Measurements from ENCODE around the gene TAF7. TPM values are rescaled to one million over a fixed set of nuclear protein-coding genes. Genes with fewer than 3 reads are reported as not detected.
"Not testable (repeated sequence)": the region's sequence is repeated elsewhere in the genome, so short reads cannot be mapped to it uniquely, and the experiment has no call there.

TAF7 gene
- total and polyA plus RNA-seq, 9 donors = 65.9 to 108 (median 82.9) TPM

GRCh38 chr5:141316963-141317362 is 3.6 kb downstream of the TAF7 start:
- no CpG with 5 or more reads among the region's 4 CpGs for WGBS (ENCODE audit: insufficient coverage)
- H3K27ac ChIP-seq (ENCODE audit: low read length); DNase-seq; H3K27me3 ChIP-seq (ENCODE audit: control insufficient read depth, insufficient read depth, low read length); H3K4me3 ChIP-seq (ENCODE audit: low read length); H3K4me1 ChIP-seq (ENCODE audit: control insufficient read depth, insufficient read depth, low read length): not testable (repeated sequence)
- Histone ChIP-seq H3K36me3 (ENCODE audit: control insufficient read depth, insufficient read depth, low read length) (peaks cover 17% of the 10 kb centered on the region), H3K9me3 (replicated peaks; ENCODE audit: control insufficient read depth, low read depth, low read length) (peaks cover 67% of the 10 kb centered on the region)

GRCh38 chr5:141313711-141314110 is 6.9 kb downstream of the TAF7 start:
- no peak for DNase-seq
- Histone ChIP-seq H3K27ac (ENCODE audit: low read length) (no peak overlapping the region), H3K36me3 (ENCODE audit: control insufficient read depth, insufficient read depth, low read length) (peaks cover 6% of the 10 kb centered on the region), H3K27me3 (ENCODE audit: control insufficient read depth, insufficient read depth, low read length) (no peaks in the 10 kb centered on the region), H3K9me3 (replicated peaks; ENCODE audit: control insufficient read depth, low read depth, low read length) (peaks cover 66% of the 10 kb centered on the region), H3K4me3 (ENCODE audit: low read length) (no peak overlapping the region), H3K4me1 (ENCODE audit: control insufficient read depth, insufficient read depth, low read length) (no peaks in the 10 kb centered on the region)

- H3K36me3 ChIP-seq (ENCODE audit: control insufficient read depth, insufficient read depth, low read length) = no peaks in the 10 kb centered on the region
- H3K4me1 ChIP-seq (ENCODE audit: control insufficient read depth, insufficient read depth, low read length) = no peaks in the 10 kb centered on the region
- H3K27ac ChIP-seq (ENCODE audit: low read length) = no peak overlapping the region
- H3K4me3 ChIP-seq (ENCODE audit: low read length) = no peak overlapping the region
- no peaks in the 10 kb centered on the region for H3K27me3 ChIP-seq (ENCODE audit: control insufficient read depth, insufficient read depth, low read length)
- WGBS (ENCODE audit: insufficient coverage) = no CpG with 5 or more reads among the region's 1 CpG
- peaks cover 69% of the 10 kb centered on the region for H3K9me3 ChIP-seq (replicated peaks; ENCODE audit: control insufficient read depth, low read depth, low read length)
- no peak for DNase-seq
Observed at GRCh38 chr5:141306630-141307029, 14.0 kb downstream of the TAF7 start.

- no peak within 1 kb of the TSS for H3K27ac ChIP-seq (ENCODE audit: low read length)
- DNase-seq = no peak
- 32% methylated on average over 30 of the region's 36 CpGs for WGBS (ENCODE audit: insufficient coverage)
- no peaks in the 10 kb centered on the region for H3K36me3 ChIP-seq (ENCODE audit: control insufficient read depth, insufficient read depth, low read length)
- H3K9me3 ChIP-seq (replicated peaks; ENCODE audit: control insufficient read depth, low read depth, low read length) = peaks cover 78% of the 10 kb centered on the region
- H3K4me3 ChIP-seq (ENCODE audit: low read length) = no peak within 1 kb of the TSS
- no peaks in the 10 kb centered on the region for H3K4me1 ChIP-seq (ENCODE audit: control insufficient read depth, insufficient read depth, low read length)
- no peaks in the 10 kb centered on the region for H3K27me3 ChIP-seq (ENCODE audit: control insufficient read depth, insufficient read depth, low read length)
Observed at GRCh38 chr5:141303756-141304155, 16.8 kb downstream of the TAF7 start, which contains the start of gene SLC25A2. Gene SLC25A2, minus strand, starts transcription at chr5:141304049. Its CDS starts 184 bp downstream, at chr5:141303865.

GRCh38 chr5:141298376-141298775 is 22.2 kb downstream of the TAF7 start:
- peaks cover 82% of the 10 kb centered on the region for H3K9me3 ChIP-seq (replicated peaks; ENCODE audit: control insufficient read depth, low read depth, low read length)
- no peaks in the 10 kb centered on the region for H3K36me3 ChIP-seq (ENCODE audit: control insufficient read depth, insufficient read depth, low read length)
- no peaks in the 10 kb centered on the region for H3K4me1 ChIP-seq (ENCODE audit: control insufficient read depth, insufficient read depth, low read length)
- DNase-seq = no peak
- 96% methylated on average over 4 of the region's 4 CpGs for WGBS (ENCODE audit: insufficient coverage)
- no peak overlapping the region for H3K27ac ChIP-seq (ENCODE audit: low read length)
- no peaks in the 10 kb centered on the region for H3K27me3 ChIP-seq (ENCODE audit: control insufficient read depth, insufficient read depth, low read length)
- no peak overlapping the region for H3K4me3 ChIP-seq (ENCODE audit: low read length)

GRCh38 chr5:141272906-141273305 is 47.7 kb downstream of the TAF7 start:
- DNase-seq = no peak
- Histone ChIP-seq H3K9me3 (replicated peaks; ENCODE audit: control insufficient read depth, low read depth, low read length) (peaks cover 72% of the 10 kb centered on the region), H3K4me1 (ENCODE audit: control insufficient read depth, insufficient read depth, low read length) (no peaks in the 10 kb centered on the region), H3K4me3 (ENCODE audit: low read length) (no peak overlapping the region), H3K36me3 (ENCODE audit: control insufficient read depth, insufficient read depth, low read length) (no peaks in the 10 kb centered on the region), H3K27ac (ENCODE audit: low read length) (no peak overlapping the region), H3K27me3 (ENCODE audit: control insufficient read depth, insufficient read depth, low read length) (no peaks in the 10 kb centered on the region)
- WGBS (ENCODE audit: insufficient coverage) = 72% methylated on average over 2 of the region's 3 CpGs

- Histone ChIP-seq H3K4me1 (ENCODE audit: control insufficient read depth, insufficient read depth, low read length) (no peaks in the 10 kb centered on the region), H3K36me3 (ENCODE audit: control insufficient read depth, insufficient read depth, low read length) (no peaks in the 10 kb centered on the region), H3K4me3 (ENCODE audit: low read length) (no peak overlapping the region), H3K27ac (ENCODE audit: low read length) (no peak overlapping the region), H3K9me3 (replicated peaks; ENCODE audit: control insufficient read depth, low read depth, low read length) (peaks cover 82% of the 10 kb centered on the region), H3K27me3 (ENCODE audit: control insufficient read depth, insufficient read depth, low read length) (no peaks in the 10 kb centered on the region)
- WGBS (ENCODE audit: insufficient coverage) = no CpG with 5 or more reads among the region's 4 CpGs
- no peak for DNase-seq
Observed at GRCh38 chr5:141269195-141269594, 51.4 kb downstream of the TAF7 start.

Other genes with a start within 250 kb of the TAF7 start
Only the 30 nearest of the 38 such genes appear.
- 2.1 TPM for gene PCDHB7, start 148.1 kb downstream of the TAF7 start, total RNA-seq
- 1 to 10 TPM; 2.5 to 3.2 (median 2.8) TPM for gene PCDHB7, start 148.1 kb downstream of the TAF7 start, polyA plus RNA-seq (ENCODE audit: insufficient read depth in 1 of 8, insufficient read length in 8 of 8, low replicate concordance in 1 of 8)
- gene PCDHB8, start 143.0 kb downstream of the TAF7 start, total RNA-seq = 0.80 TPM
- 1 to 10 TPM in 6 of 8 donors, under 1 TPM in 2; 0.74 to 2.8 (median 1.8) TPM for gene PCDHB8, start 143.0 kb downstream of the TAF7 start, polyA plus RNA-seq (ENCODE audit: insufficient read depth in 1 of 8, insufficient read length in 8 of 8, low replicate concordance in 1 of 8)
- 2.1 TPM for gene PCDHB16, start 138.4 kb downstream of the TAF7 start, total RNA-seq
- gene PCDHB16, start 138.4 kb downstream of the TAF7 start, polyA plus RNA-seq (ENCODE audit: insufficient read depth in 1 of 8, insufficient read length in 8 of 8, low replicate concordance in 1 of 8) = 1 to 10 TPM; 2.9 to 6.5 (median 4.7) TPM
- gene PCDHB9, start 133.6 kb downstream of the TAF7 start, total RNA-seq = 1.3 TPM
- 1 to 10 TPM; 1.7 to 3.6 (median 2.7) TPM for gene PCDHB9, start 133.6 kb downstream of the TAF7 start, polyA plus RNA-seq (ENCODE audit: insufficient read depth in 1 of 8, insufficient read length in 8 of 8, low replicate concordance in 1 of 8)
- 2.1 TPM for gene PCDHB10, start 128.4 kb downstream of the TAF7 start, total RNA-seq
- gene PCDHB10, start 128.4 kb downstream of the TAF7 start, polyA plus RNA-seq (ENCODE audit: insufficient read depth in 1 of 8, insufficient read length in 8 of 8, low replicate concordance in 1 of 8) = 1 to 10 TPM; 4.1 to 5.1 (median 4.7) TPM
- gene PCDHB11, start 121.2 kb downstream of the TAF7 start, total RNA-seq = 4.3 TPM
- gene PCDHB11, start 121.2 kb downstream of the TAF7 start, polyA plus RNA-seq (ENCODE audit: insufficient read depth in 1 of 8, insufficient read length in 8 of 8, low replicate concordance in 1 of 8) = 1 to 10 TPM; 1.9 to 4.1 (median 2.5) TPM
- 2.4 TPM for gene PCDHB12, start 112.1 kb downstream of the TAF7 start, total RNA-seq
- gene PCDHB12, start 112.1 kb downstream of the TAF7 start, polyA plus RNA-seq (ENCODE audit: insufficient read depth in 1 of 8, insufficient read length in 8 of 8, low replicate concordance in 1 of 8) = 1 to 10 TPM; 2.1 to 3.5 (median 2.6) TPM
- 1.9 TPM for gene PCDHB13, start 106.9 kb downstream of the TAF7 start, total RNA-seq
- gene PCDHB13, start 106.9 kb downstream of the TAF7 start, polyA plus RNA-seq (ENCODE audit: insufficient read depth in 1 of 8, insufficient read length in 8 of 8, low replicate concordance in 1 of 8) = 1 to 10 TPM; 1.6 to 4.5 (median 2.8) TPM
- 4.8 TPM for gene PCDHB14, start 97.4 kb downstream of the TAF7 start, total RNA-seq
- gene PCDHB14, start 97.4 kb downstream of the TAF7 start, polyA plus RNA-seq (ENCODE audit: insufficient read depth in 1 of 8, insufficient read length in 8 of 8, low replicate concordance in 1 of 8) = 1 to 10 TPM; 5.6 to 9.0 (median 6.7) TPM
- 4.3 TPM for gene PCDHB15, start 75.4 kb downstream of the TAF7 start, total RNA-seq
- gene PCDHB15, start 75.4 kb downstream of the TAF7 start, polyA plus RNA-seq (ENCODE audit: insufficient read depth in 1 of 8, insufficient read length in 8 of 8, low replicate concordance in 1 of 8) = 1 to 10 TPM; 5.3 to 8.6 (median 7.1) TPM
- 0.22 TPM for gene SLC25A2, start 16.7 kb downstream of the TAF7 start, total RNA-seq
- gene SLC25A2, start 16.7 kb downstream of the TAF7 start, polyA plus RNA-seq (ENCODE audit: insufficient read depth in 1 of 8, insufficient read length in 8 of 8, low replicate concordance in 1 of 8) = under 1 TPM in 1 of 8 donors, not detected in 7; 0.08 TPM
- gene PCDHGA1, start 9.7 kb upstream of the TAF7 start, total RNA-seq = 0.44 TPM
- gene PCDHGA1, start 9.7 kb upstream of the TAF7 start, polyA plus RNA-seq (ENCODE audit: insufficient read depth in 1 of 8, insufficient read length in 8 of 8, low replicate concordance in 1 of 8) = under 1 TPM; 0.49 to 0.86 (median 0.64) TPM
- gene PCDHGA2, start 18.0 kb upstream of the TAF7 start, total RNA-seq = 1.6 TPM
- 1 to 10 TPM; 1.6 to 2.8 (median 2.1) TPM for gene PCDHGA2, start 18.0 kb upstream of the TAF7 start, polyA plus RNA-seq (ENCODE audit: insufficient read depth in 1 of 8, insufficient read length in 8 of 8, low replicate concordance in 1 of 8)
- 1.2 TPM for gene PCDHGA3, start 23.0 kb upstream of the TAF7 start, total RNA-seq
- gene PCDHGA3, start 23.0 kb upstream of the TAF7 start, polyA plus RNA-seq (ENCODE audit: insufficient read depth in 1 of 8, insufficient read length in 8 of 8, low replicate concordance in 1 of 8) = 1 to 10 TPM in 4 of 8 donors, under 1 TPM in 4; 0.94 to 2.0 (median 1.0) TPM
- 1.3 TPM for gene PCDHGB1, start 29.3 kb upstream of the TAF7 start, total RNA-seq
- gene PCDHGB1, start 29.3 kb upstream of the TAF7 start, polyA plus RNA-seq (ENCODE audit: insufficient read depth in 1 of 8, insufficient read length in 8 of 8, low replicate concordance in 1 of 8) = under 1 TPM; 0.43 to 0.90 (median 0.63) TPM
- 1.8 TPM for gene PCDHGA4, start 34.2 kb upstream of the TAF7 start, total RNA-seq
- gene PCDHGA4, start 34.2 kb upstream of the TAF7 start, polyA plus RNA-seq (ENCODE audit: insufficient read depth in 1 of 8, insufficient read length in 8 of 8, low replicate concordance in 1 of 8) = 1 to 10 TPM in 7 of 8 donors, under 1 TPM in 1; 0.71 to 2.2 (median 1.3) TPM
- 1.5 TPM for gene PCDHGB2, start 39.2 kb upstream of the TAF7 start, total RNA-seq
- 1 to 10 TPM; 1.5 to 2.8 (median 1.9) TPM for gene PCDHGB2, start 39.2 kb upstream of the TAF7 start, polyA plus RNA-seq (ENCODE audit: insufficient read depth in 1 of 8, insufficient read length in 8 of 8, low replicate concordance in 1 of 8)
- gene PCDHGA5, start 43.4 kb upstream of the TAF7 start, total RNA-seq = 2.3 TPM
- 1 to 10 TPM; 1.6 to 3.8 (median 2.3) TPM for gene PCDHGA5, start 43.4 kb upstream of the TAF7 start, polyA plus RNA-seq (ENCODE audit: insufficient read depth in 1 of 8, insufficient read length in 8 of 8, low replicate concordance in 1 of 8)
- 1.7 TPM for gene PCDHGB3, start 49.5 kb upstream of the TAF7 start, total RNA-seq
- 1 to 10 TPM in 7 of 8 donors, under 1 TPM in 1; 0.70 to 2.0 (median 1.2) TPM for gene PCDHGB3, start 49.5 kb upstream of the TAF7 start, polyA plus RNA-seq (ENCODE audit: insufficient read depth in 1 of 8, insufficient read length in 8 of 8, low replicate concordance in 1 of 8)
- 3.5 TPM for gene PCDHGA6, start 53.1 kb upstream of the TAF7 start, total RNA-seq
- 1 to 10 TPM; 2.2 to 4.4 (median 3.0) TPM for gene PCDHGA6, start 53.1 kb upstream of the TAF7 start, polyA plus RNA-seq (ENCODE audit: insufficient read depth in 1 of 8, insufficient read length in 8 of 8, low replicate concordance in 1 of 8)
- 2.3 TPM for gene PCDHGA7, start 62.0 kb upstream of the TAF7 start, total RNA-seq
- gene PCDHGA7, start 62.0 kb upstream of the TAF7 start, polyA plus RNA-seq (ENCODE audit: insufficient read depth in 1 of 8, insufficient read length in 8 of 8, low replicate concordance in 1 of 8) = 1 to 10 TPM; 1.2 to 2.4 (median 1.5) TPM
- 4.2 TPM for gene PCDHGB4, start 66.9 kb upstream of the TAF7 start, total RNA-seq
- 1 to 10 TPM; 1.7 to 3.6 (median 2.5) TPM for gene PCDHGB4, start 66.9 kb upstream of the TAF7 start, polyA plus RNA-seq (ENCODE audit: insufficient read depth in 1 of 8, insufficient read length in 8 of 8, low replicate concordance in 1 of 8)
- 1.6 TPM for gene PCDHGA8, start 71.8 kb upstream of the TAF7 start, total RNA-seq
- gene PCDHGA8, start 71.8 kb upstream of the TAF7 start, polyA plus RNA-seq (ENCODE audit: insufficient read depth in 1 of 8, insufficient read length in 8 of 8, low replicate concordance in 1 of 8) = under 1 TPM; 0.31 to 0.95 (median 0.61) TPM
- gene PCDHGB5, start 77.2 kb upstream of the TAF7 start, total RNA-seq = 4.3 TPM
- gene PCDHGB5, start 77.2 kb upstream of the TAF7 start, polyA plus RNA-seq (ENCODE audit: insufficient read depth in 1 of 8, insufficient read length in 8 of 8, low replicate concordance in 1 of 8) = 1 to 10 TPM; 3.0 to 6.3 (median 4.5) TPM
- gene PCDHGA9, start 82.0 kb upstream of the TAF7 start, total RNA-seq = 3.8 TPM
- gene PCDHGA9, start 82.0 kb upstream of the TAF7 start, polyA plus RNA-seq (ENCODE audit: insufficient read depth in 1 of 8, insufficient read length in 8 of 8, low replicate concordance in 1 of 8) = 1 to 10 TPM; 3.0 to 4.7 (median 4.0) TPM
- gene PCDHGB6, start 87.2 kb upstream of the TAF7 start, total RNA-seq = 3.0 TPM
- 1 to 10 TPM; 2.8 to 6.0 (median 4.3) TPM for gene PCDHGB6, start 87.2 kb upstream of the TAF7 start, polyA plus RNA-seq (ENCODE audit: insufficient read depth in 1 of 8, insufficient read length in 8 of 8, low replicate concordance in 1 of 8)
- 3.0 TPM for gene PCDHGA10, start 92.2 kb upstream of the TAF7 start, total RNA-seq
- gene PCDHGA10, start 92.2 kb upstream of the TAF7 start, polyA plus RNA-seq (ENCODE audit: insufficient read depth in 1 of 8, insufficient read length in 8 of 8, low replicate concordance in 1 of 8) = 1 to 10 TPM; 1.3 to 3.4 (median 2.1) TPM
- gene PCDHGB7, start 96.9 kb upstream of the TAF7 start, total RNA-seq = 4.2 TPM
- 10 to 100 TPM in 1 of 8 donors, 1 to 10 TPM in 7; 5.0 to 10.5 (median 9.0) TPM for gene PCDHGB7, start 96.9 kb upstream of the TAF7 start, polyA plus RNA-seq (ENCODE audit: insufficient read depth in 1 of 8, insufficient read length in 8 of 8, low replicate concordance in 1 of 8)
- gene PCDHGA11, start 100.3 kb upstream of the TAF7 start, total RNA-seq = 3.1 TPM
- 1 to 10 TPM; 1.9 to 5.2 (median 3.4) TPM for gene PCDHGA11, start 100.3 kb upstream of the TAF7 start, polyA plus RNA-seq (ENCODE audit: insufficient read depth in 1 of 8, insufficient read length in 8 of 8, low replicate concordance in 1 of 8)
- gene PCDHGA12, start 109.7 kb upstream of the TAF7 start, total RNA-seq = 2.4 TPM
- gene PCDHGA12, start 109.7 kb upstream of the TAF7 start, polyA plus RNA-seq (ENCODE audit: insufficient read depth in 1 of 8, insufficient read length in 8 of 8, low replicate concordance in 1 of 8) = 1 to 10 TPM; 1.4 to 3.6 (median 2.1) TPM